H54 (cell line): ENCODE measurements around the gene PDZD4.

ENCODE experiments used
- DNase-seq: peaks from one replicate; pipeline ENCODE4 v3.0.0; 2011; ENCODE audit warnings: low spot score, mixed read lengths; ENCODE audit not compliant: insufficient read length
- FAIRE-seq: peaks from 3 replicates; lab custom pipeline; 2011; peaks lifted over from hg19 to GRCh38; lab: Jason Lieb, UNC
- POLR2A ChIP-seq: IDR thresholded peaks from 2 replicates; pipeline ENCODE4 v1.6.1; 2011; ENCODE audit warnings: low read depth, mild to moderate bottlenecking, low read length

The PDZD4 gene

GRCh38 chrX:153829799-153830639, at the start of gene PDZD4:
Gene PDZD4, minus strand, starts transcription at chrX:153830544. Its CDS starts 246 bp downstream, at chrX:153830298.
- DNase-seq = no peak
- no peak for TF ChIP-seq POLR2A
- FAIRE-seq = no peak

- FAIRE-seq (no peak), DNase-seq (no peak)
- no peak for TF ChIP-seq POLR2A
Observed at GRCh38 chrX:153879741-153880439, 49.5 kb upstream of the PDZD4 start.

GRCh38 chrX:153878969-153879653, 48.8 kb upstream of the PDZD4 start:
- FAIRE-seq (no peak), DNase-seq (no peak)
- TF ChIP-seq POLR2A = no peak

GRCh38 chrX:153878345-153878744, 48.0 kb upstream of the PDZD4 start:
- no peak for FAIRE-seq
- no peak for DNase-seq
- TF ChIP-seq POLR2A = no peak

- FAIRE-seq = no peak
- TF ChIP-seq POLR2A = no peak
- no peak for DNase-seq
Observed at GRCh38 chrX:153877571-153878261, 47.4 kb upstream of the PDZD4 start.

- DNase-seq = no peak
- no peak for TF ChIP-seq POLR2A
- no peak for FAIRE-seq
Observed at GRCh38 chrX:153876112-153876491, 45.8 kb upstream of the PDZD4 start.

GRCh38 chrX:153875391-153876111, 45.2 kb upstream of the PDZD4 start:
- no peak for FAIRE-seq
- DNase-seq = no peak
- no peak for TF ChIP-seq POLR2A

GRCh38 chrX:153874366-153875125, 44.2 kb upstream of the PDZD4 start:
- no peak for DNase-seq
- no peak for TF ChIP-seq POLR2A
- FAIRE-seq = peak; percentile 20

- DNase-seq (no peak), FAIRE-seq (no peak)
- no peak for TF ChIP-seq POLR2A
Observed at GRCh38 chrX:153874085-153874365, 43.7 kb upstream of the PDZD4 start.

GRCh38 chrX:153873282-153874084, 43.1 kb upstream of the PDZD4 start:
- no peak for DNase-seq
- no peak for TF ChIP-seq POLR2A
- FAIRE-seq = no peak

- DNase-seq = no peak
- no peak for TF ChIP-seq POLR2A
- FAIRE-seq = no peak
Observed at GRCh38 chrX:153871946-153872878, 41.9 kb upstream of the PDZD4 start.

- no peak for FAIRE-seq
- no peak for DNase-seq
- no peak for TF ChIP-seq POLR2A
Observed at GRCh38 chrX:153871451-153871850, 41.1 kb upstream of the PDZD4 start.
